ENCODE measurements around the gene BABAM1.

BABAM1 gene

DNA sequence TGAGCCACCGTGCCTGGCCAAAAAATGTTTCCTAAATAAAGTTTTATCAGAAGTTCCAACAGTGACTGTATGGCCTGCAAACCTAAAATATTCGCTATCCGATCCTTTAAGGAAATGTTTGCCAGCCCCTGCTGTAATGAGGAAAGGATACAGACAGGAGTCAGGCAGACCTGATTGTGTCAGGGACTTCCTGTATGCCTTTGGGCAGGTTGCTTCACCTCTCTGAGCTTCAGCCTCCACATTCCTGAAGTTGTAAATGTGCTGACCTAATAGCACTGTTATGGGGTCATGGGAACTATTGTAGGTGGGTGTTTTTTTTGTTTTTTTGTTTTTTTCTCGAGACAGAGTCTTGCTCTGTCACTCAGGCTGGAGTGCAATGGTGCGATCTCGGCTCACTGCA lies 29.7 kb downstream of the BABAM1 start:
- no peak overlapping the region for H3K9ac ChIP-seq (ENCODE audit: low read length)
- no peak overlapping the region for H4K8ac ChIP-seq (ENCODE audit: low read depth, low read length)
- no peak overlapping the region for H4K5ac ChIP-seq (ENCODE audit: low read length)
- H2BK5ac ChIP-seq (ENCODE audit: low read length), result no peak overlapping the region
- H2BK120ac ChIP-seq (ENCODE audit: low read depth, low read length), result no peak overlapping the region
- no peak overlapping the region for H3K27ac ChIP-seq (ENCODE audit: low read depth, low read length)
- peak; percentile 95 for DNase-seq
- no peak overlapping the region for H2AK5ac ChIP-seq (ENCODE audit: low read length)
- no CpG with 5 or more reads among the region's 6 CpGs for WGBS (ENCODE audit: extremely low coverage, insufficient coverage, low lambda C conversion rate)
- H3K4me1 ChIP-seq (ENCODE audit: control insufficient read depth, low read depth, low read length), result no peaks in the 10 kb centered on the region
- no peak overlapping the region for H3K23ac ChIP-seq (ENCODE audit: low read length)
- H3K79me2 ChIP-seq (ENCODE audit: control insufficient read depth, insufficient read depth, low read length), result peaks cover 1% of the 10 kb centered on the region
- H3K4me2 ChIP-seq (ENCODE audit: low read length), result no peak overlapping the region
- peaks cover 2% of the 10 kb centered on the region for H3K36me3 ChIP-seq (ENCODE audit: control insufficient read depth, insufficient read depth, low read length)
- no peak overlapping the region for H3K56ac ChIP-seq (ENCODE audit: low read length)
- no peak overlapping the region for H3K18ac ChIP-seq (ENCODE audit: low read length)
- no peaks in the 10 kb centered on the region for H3K79me1 ChIP-seq (ENCODE audit: low read length)
- no peak overlapping the region for H2BK15ac ChIP-seq (replicated peaks; ENCODE audit: low read depth)
- no peak overlapping the region for H3K4me3 ChIP-seq (ENCODE audit: low read length)
- H3K27me3 ChIP-seq (ENCODE audit: insufficient read depth, low read length, poor library complexity), result no peaks in the 10 kb centered on the region
- no peak overlapping the region for H3K4ac ChIP-seq (ENCODE audit: low read depth, low read length)

DNA sequence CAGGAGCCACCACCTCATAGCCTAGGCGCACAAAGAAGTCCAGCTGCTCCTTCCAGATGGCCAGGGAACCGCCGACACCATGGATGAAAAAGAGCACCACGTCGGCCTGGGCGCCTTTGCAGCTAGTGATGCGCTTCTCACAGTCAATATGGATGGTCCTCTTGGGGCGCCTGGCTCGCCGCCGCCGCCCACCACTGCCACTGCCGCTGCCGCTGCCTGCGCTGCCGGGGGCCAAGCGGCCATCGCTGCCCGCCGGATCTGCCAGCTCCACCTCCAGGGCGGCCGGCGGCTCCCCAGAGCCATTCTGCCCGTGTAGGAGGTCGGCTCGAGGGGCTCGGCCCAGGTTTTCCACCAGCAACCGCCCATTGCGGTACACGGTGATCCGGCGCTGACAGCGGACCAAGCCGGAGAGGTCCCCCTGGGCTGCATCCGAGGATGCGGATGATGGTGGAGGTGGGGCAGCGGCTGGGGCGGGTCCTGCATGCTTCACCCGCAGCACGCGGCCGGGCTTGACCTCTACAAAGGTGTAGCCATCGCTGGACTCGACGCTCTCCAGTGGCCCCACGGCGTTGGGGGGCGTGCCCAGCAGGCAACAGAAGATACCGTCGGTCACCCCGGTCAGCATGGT lies 33.9 kb downstream of the BABAM1 start:
- Histone ChIP-seq H3K36me3 (ENCODE audit: control insufficient read depth, insufficient read depth, low read length) (peaks cover 2% of the 10 kb centered on the region), H3K4ac (ENCODE audit: low read depth, low read length) (no peak overlapping the region), H3K79me2 (ENCODE audit: control insufficient read depth, insufficient read depth, low read length) (no peaks in the 10 kb centered on the region), H3K23ac (ENCODE audit: low read length) (no peak overlapping the region), H3K56ac (ENCODE audit: low read length) (no peak overlapping the region), H2BK120ac (ENCODE audit: low read depth, low read length) (no peak overlapping the region), H2BK5ac (ENCODE audit: low read length) (no peak overlapping the region), H4K8ac (ENCODE audit: low read depth, low read length) (no peak overlapping the region), H3K4me2 (ENCODE audit: low read length) (no peak overlapping the region), H3K4me1 (ENCODE audit: control insufficient read depth, low read depth, low read length) (peaks cover 4% of the 10 kb centered on the region), H3K18ac (ENCODE audit: low read length) (no peak overlapping the region), H3K79me1 (ENCODE audit: low read length) (no peaks in the 10 kb centered on the region), H4K5ac (ENCODE audit: low read length) (no peak overlapping the region), H3K4me3 (ENCODE audit: low read length) (no peak overlapping the region), H2AK5ac (ENCODE audit: low read length) (no peak overlapping the region), H3K9ac (ENCODE audit: low read length) (no peak overlapping the region), H3K27me3 (ENCODE audit: insufficient read depth, low read length, poor library complexity) (no peaks in the 10 kb centered on the region), H2BK15ac (replicated peaks; ENCODE audit: low read depth) (no peak overlapping the region), H3K27ac (ENCODE audit: low read depth, low read length) (no peak overlapping the region)
- WGBS (ENCODE audit: extremely low coverage, insufficient coverage, low lambda C conversion rate), result no CpG with 5 or more reads among the region's 51 CpGs
- no peak for DNase-seq

DNA sequence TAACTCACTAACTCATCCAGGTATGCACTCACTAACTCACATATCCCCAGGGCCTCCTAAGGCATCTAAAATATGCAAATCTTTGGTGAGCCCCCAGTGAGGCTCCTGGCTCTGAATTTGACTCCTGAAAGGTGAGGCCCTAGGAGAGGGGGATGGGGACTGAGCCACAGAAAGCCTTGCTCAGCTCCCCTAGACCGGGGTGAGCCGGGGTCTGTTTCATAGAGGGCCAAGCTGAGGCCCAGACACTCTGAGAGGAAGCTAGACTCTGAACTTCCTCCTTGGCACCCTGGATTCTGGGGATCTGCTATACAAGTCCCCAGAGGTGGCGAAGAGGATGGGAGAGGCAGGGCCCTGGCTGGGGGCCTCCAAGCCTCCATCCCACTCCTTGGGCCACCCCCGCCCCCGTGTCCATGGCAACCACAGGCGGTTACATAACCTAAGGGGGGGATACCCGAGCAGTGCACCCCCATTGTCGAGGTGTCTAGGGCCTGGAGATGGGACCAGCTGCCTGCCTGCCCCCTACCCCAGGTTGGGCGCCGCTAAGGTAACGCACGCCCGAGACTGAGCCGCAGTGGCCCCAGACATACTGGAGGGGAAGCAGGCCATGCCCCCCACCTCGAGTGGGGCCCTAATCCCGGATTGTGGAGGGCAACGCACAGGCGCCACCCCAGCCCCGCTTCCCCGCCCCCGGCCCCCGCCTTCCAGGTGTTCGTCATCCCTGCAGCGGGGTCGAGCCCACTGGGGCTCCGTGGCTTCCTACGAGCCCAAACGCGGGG lies 35.3 kb downstream of the BABAM1 start:
- Histone ChIP-seq H2BK15ac (replicated peaks; ENCODE audit: low read depth) (no peak overlapping the region), H3K79me2 (ENCODE audit: control insufficient read depth, insufficient read depth, low read length) (no peaks in the 10 kb centered on the region), H2BK5ac (ENCODE audit: low read length) (no peak overlapping the region), H3K27ac (ENCODE audit: low read depth, low read length) (no peak overlapping the region), H4K8ac (ENCODE audit: low read depth, low read length) (no peak overlapping the region), H3K9ac (ENCODE audit: low read length) (peak overlapping the region; percentile 68), H3K18ac (ENCODE audit: low read length) (peak overlapping the region; percentile 64), H3K4me1 (ENCODE audit: control insufficient read depth, low read depth, low read length) (peaks cover 4% of the 10 kb centered on the region), H3K4ac (ENCODE audit: low read depth, low read length) (no peak overlapping the region), H3K4me3 (ENCODE audit: low read length) (peak overlapping the region; percentile 19), H3K27me3 (ENCODE audit: insufficient read depth, low read length, poor library complexity) (no peaks in the 10 kb centered on the region), H2BK120ac (ENCODE audit: low read depth, low read length) (no peak overlapping the region), H3K4me2 (ENCODE audit: low read length) (peak overlapping the region; percentile 64), H3K23ac (ENCODE audit: low read length) (no peak overlapping the region), H3K56ac (ENCODE audit: low read length) (peak overlapping the region; percentile 67), H2AK5ac (ENCODE audit: low read length) (no peak overlapping the region), H3K79me1 (ENCODE audit: low read length) (no peaks in the 10 kb centered on the region), H3K36me3 (ENCODE audit: control insufficient read depth, insufficient read depth, low read length) (peaks cover 2% of the 10 kb centered on the region), H4K5ac (ENCODE audit: low read length) (no peak overlapping the region)
- no CpG with 5 or more reads among the region's 29 CpGs for WGBS (ENCODE audit: extremely low coverage, insufficient coverage, low lambda C conversion rate)
- DNase-seq, result peak; percentile 77

DNA sequence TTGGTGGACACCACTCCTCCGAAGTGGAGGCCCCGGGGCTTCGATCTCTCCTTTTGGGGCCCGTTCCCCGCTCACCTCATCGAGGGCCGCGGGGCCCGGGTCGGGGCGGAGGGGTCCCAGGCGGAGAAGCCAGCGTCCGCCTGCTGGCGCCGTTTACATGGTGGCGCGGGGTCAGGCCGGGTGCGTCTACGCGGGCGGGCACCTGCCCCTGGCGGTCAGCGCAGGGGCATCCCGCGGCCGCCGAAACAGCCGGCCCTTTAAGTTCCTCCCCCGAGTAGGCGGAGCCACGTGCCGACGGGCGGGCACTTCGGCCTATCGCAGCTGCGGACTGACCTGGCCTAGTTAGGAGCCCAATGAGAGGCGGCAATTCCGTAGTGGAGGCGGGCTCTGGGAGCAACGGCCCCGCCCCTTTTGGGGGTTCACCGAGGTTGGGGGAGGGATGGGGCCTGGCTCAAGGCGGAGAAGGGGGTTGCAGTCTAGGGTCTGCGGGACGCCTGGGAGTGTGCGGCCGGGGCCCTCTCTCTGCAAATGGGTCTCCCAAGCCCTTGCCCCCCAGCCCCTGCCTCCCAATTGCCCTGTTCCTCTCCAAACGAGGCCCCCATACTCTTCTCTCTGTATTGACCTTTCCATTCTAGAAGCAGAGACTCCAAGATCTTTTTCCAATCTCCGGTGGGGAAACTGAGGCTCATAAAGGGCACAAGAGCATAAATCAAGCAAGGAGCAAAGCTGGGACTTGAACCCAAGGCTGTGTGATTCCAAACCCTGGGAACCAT lies 36.1 kb downstream of the BABAM1 start, which contains the start of gene ABHD8:
ABHD8 (minus strand) TSS at position 259 of the 773 bp plus-strand sequence. CDS start 1,809 bp downstream, outside the sequence.
- Histone ChIP-seq H3K79me1 (ENCODE audit: low read length) (no peaks in the 10 kb centered on the region), H3K4me1 (ENCODE audit: control insufficient read depth, low read depth, low read length) (peaks cover 4% of the 10 kb centered on the region), H4K5ac (ENCODE audit: low read length) (no peak within 1 kb of the TSS), H3K4ac (ENCODE audit: low read depth, low read length) (peak within 1 kb of the TSS; percentile 27), H2BK5ac (ENCODE audit: low read length) (no peak within 1 kb of the TSS), H3K23ac (ENCODE audit: low read length) (no peak within 1 kb of the TSS), H3K4me3 (ENCODE audit: low read length) (peak within 1 kb of the TSS; percentile 19), H3K27ac (ENCODE audit: low read depth, low read length) (no peak within 1 kb of the TSS), H2BK120ac (ENCODE audit: low read depth, low read length) (no peak within 1 kb of the TSS), H2BK15ac (replicated peaks; ENCODE audit: low read depth) (no peak within 1 kb of the TSS), H3K4me2 (ENCODE audit: low read length) (peak within 1 kb of the TSS; percentile 64), H3K36me3 (ENCODE audit: control insufficient read depth, insufficient read depth, low read length) (peaks cover under 1% of the 10 kb centered on the region), H3K27me3 (ENCODE audit: insufficient read depth, low read length, poor library complexity) (no peaks in the 10 kb centered on the region), H3K56ac (ENCODE audit: low read length) (peak within 1 kb of the TSS; percentile 67), H3K79me2 (ENCODE audit: control insufficient read depth, insufficient read depth, low read length) (no peaks in the 10 kb centered on the region), H3K18ac (ENCODE audit: low read length) (peak within 1 kb of the TSS; percentile 64), H3K9ac (ENCODE audit: low read length) (peak within 1 kb of the TSS; percentile 68), H4K8ac (ENCODE audit: low read depth, low read length) (no peak within 1 kb of the TSS), H2AK5ac (ENCODE audit: low read length) (no peak within 1 kb of the TSS)
- no CpG with 5 or more reads among the region's 52 CpGs for WGBS (ENCODE audit: extremely low coverage, insufficient coverage, low lambda C conversion rate)
- DNase-seq, result peak; percentile 97

DNA sequence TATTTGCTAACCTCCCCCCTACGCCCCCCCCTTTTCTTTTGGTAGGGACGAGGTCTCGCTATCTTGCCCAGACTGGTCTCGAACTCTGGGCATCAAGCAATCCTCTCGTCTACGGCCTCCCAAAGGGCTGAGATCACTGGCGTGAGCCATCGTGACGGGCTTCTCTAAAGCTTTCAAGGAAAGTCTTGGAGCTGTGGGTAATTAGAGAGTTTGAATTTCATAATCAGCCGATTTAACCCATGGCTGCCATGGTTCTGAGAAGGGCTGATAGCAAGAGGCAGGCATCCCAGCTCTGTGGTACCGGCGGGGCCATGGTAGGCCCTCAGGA lies 36.7 kb downstream of the BABAM1 start:
- Histone ChIP-seq H3K56ac (ENCODE audit: low read length) (peak overlapping the region; percentile 49), H2BK5ac (ENCODE audit: low read length) (no peak overlapping the region), H3K27ac (ENCODE audit: low read depth, low read length) (no peak overlapping the region), H4K5ac (ENCODE audit: low read length) (no peak overlapping the region), H4K8ac (ENCODE audit: low read depth, low read length) (no peak overlapping the region), H3K4me1 (ENCODE audit: control insufficient read depth, low read depth, low read length) (peaks cover 4% of the 10 kb centered on the region), H2BK15ac (replicated peaks; ENCODE audit: low read depth) (no peak overlapping the region), H3K9ac (ENCODE audit: low read length) (no peak overlapping the region), H3K27me3 (ENCODE audit: insufficient read depth, low read length, poor library complexity) (no peaks in the 10 kb centered on the region), H2AK5ac (ENCODE audit: low read length) (no peak overlapping the region), H3K18ac (ENCODE audit: low read length) (peak overlapping the region; percentile 64), H3K4me3 (ENCODE audit: low read length) (no peak overlapping the region), H3K36me3 (ENCODE audit: control insufficient read depth, insufficient read depth, low read length) (no peaks in the 10 kb centered on the region), H3K79me1 (ENCODE audit: low read length) (no peaks in the 10 kb centered on the region), H3K4me2 (ENCODE audit: low read length) (no peak overlapping the region), H3K23ac (ENCODE audit: low read length) (no peak overlapping the region), H2BK120ac (ENCODE audit: low read depth, low read length) (no peak overlapping the region), H3K79me2 (ENCODE audit: control insufficient read depth, insufficient read depth, low read length) (no peaks in the 10 kb centered on the region), H3K4ac (ENCODE audit: low read depth, low read length) (peak overlapping the region; percentile 27)
- WGBS (ENCODE audit: extremely low coverage, insufficient coverage, low lambda C conversion rate), result no CpG with 5 or more reads among the region's 12 CpGs
- no peak for DNase-seq
